A549 (cell line): Measurements from ENCODE around the gene ITPKB. TPM values are rescaled to one million over a fixed set of nuclear protein-coding genes. Genes with fewer than 3 reads are reported as not detected.

ENCODE experiments used
- ATAC-seq, 2 experiments: fragments of 200-7000 bp in 1 of 2; fragments of >200 bp in 1 of 2; cut with Nextera tagmentation in 1 of 2; cut with Tn5 transposase in 1 of 2; 3 replicates each; pipeline versions ENCODE4 v1.8.0 to v1.9.1; 2018 to 2020; ENCODE audit warnings: mild to moderate bottlenecking in 1 of 2, moderate library complexity in 1 of 2
- CTCF ChIA-PET: fragments of 300-600 bp; sonication (Branson Sonifier 250); formaldehyde crosslinking; extraction: SDS; loops from one replicate; lab custom pipeline; 2021; ENCODE audit warnings: antibody characterized with exemption, inconsistent platforms; lab: Yijun Ruan, JAX
- POLR2A ChIA-PET: fragments of 350-600 bp; formaldehyde crosslinking; extraction: SDS; loops from one replicate; lab custom pipeline; 2021; ENCODE audit warnings: antibody characterized with exemption, inconsistent platforms; lab: Yijun Ruan, JAX
- DNase-seq, 2 experiments: peaks; one replicate each; pipeline versions ENCODE4 v3.0.0 to v3.0.0-alpha.2; 2011 to 2016; ENCODE audit warnings: low read depth in 1 of 2, low spot score in 1 of 2
- FAIRE-seq: peaks from 2 replicates; lab custom pipeline; 2011; peaks lifted over from hg19 to GRCh38; lab: Jason Lieb, UNC
- H3K27ac ChIP-seq, 2 experiments: fragments of >200 bp; sonication (Bioruptor Twin); formaldehyde crosslinking; 3 replicates each; pipeline ENCODE4 v1.5.1; 2016 to 2017
- H3K4me1 ChIP-seq: fragments of >200 bp; sonication (Bioruptor Twin); formaldehyde crosslinking; 3 replicates; pipeline ENCODE4 v1.6.1; 2016
- H3K4me2 ChIP-seq: fragments of >200 bp; sonication (Bioruptor Twin); formaldehyde crosslinking; 3 replicates; pipeline ENCODE4 v1.6.1; 2016
- H3K4me3 ChIP-seq: fragments of >200 bp; sonication (Bioruptor Twin); formaldehyde crosslinking; 3 replicates; pipeline ENCODE4 v1.5.1; 2016
- H3K9me3 ChIP-seq: fragments of >200 bp; sonication (Bioruptor Twin); formaldehyde crosslinking; 3 replicates; pipeline ENCODE4 v1.6.1; 2016
- CBX2 ChIP-seq: fragments of 200-600 bp; sonication (generic); IDR thresholded peaks from 2 replicates; pipeline ENCODE4 v1.6.1; 2016; ENCODE audit warnings: low read depth, mild to moderate bottlenecking, borderline replicate concordance
- CBX8 ChIP-seq: fragments of 200-600 bp; sonication (generic); IDR thresholded peaks from 2 replicates; pipeline ENCODE4 v1.6.1; 2016
- CHD4 ChIP-seq: fragments of 200-600 bp; sonication (generic); IDR thresholded peaks from 2 replicates; pipeline ENCODE4 v1.6.1; 2016; ENCODE audit warnings: antibody characterized with exemption, mild to moderate bottlenecking, borderline replicate concordance
- CTCF ChIP-seq: fragments of >200 bp; sonication (Bioruptor Twin); formaldehyde crosslinking; IDR thresholded peaks from 3 replicates; pipeline ENCODE4 v1.5.1; 2016
- EHMT2 ChIP-seq: fragments of 200-600 bp; sonication (generic); IDR thresholded peaks from 2 replicates; pipeline ENCODE4 v1.6.1; 2016; ENCODE audit warnings: antibody characterized with exemption, low read depth, mild to moderate bottlenecking, moderate library complexity
- FOSL2 ChIP-seq, 2 experiments: fragments of 450-650 bp in 1 of 2; fragments of >200 bp in 1 of 2; sonication (Bioruptor Twin) in 1 of 2; formaldehyde crosslinking; IDR thresholded peaks; 2 replicates each; pipeline versions ENCODE4 v1.5.0 to v1.6.1; 2016 to 2020; ENCODE audit warnings: mild to moderate bottlenecking in 1 of 2, moderate library complexity in 1 of 2
- GATA3 ChIP-seq: IDR thresholded peaks from 2 replicates; pipeline ENCODE4 v1.6.1; 2012; ENCODE audit warnings: borderline replicate concordance
- HEYL ChIP-seq: fragments of 250-450 bp; sonication (Bioruptor Pico); IDR thresholded peaks from 2 replicates; pipeline ENCODE4 v1.8.0; 2021; ENCODE audit warnings: mild to moderate bottlenecking, moderate library complexity
- HMGXB4 ChIP-seq: fragments of 250-450 bp; sonication (Bioruptor Pico); IDR thresholded peaks from 2 replicates; pipeline ENCODE4 v1.5.0; 2021; ENCODE audit warnings: mild to moderate bottlenecking, moderate library complexity, borderline replicate concordance
- HOXA7 ChIP-seq: fragments of 250-450 bp; sonication (Bioruptor Pico); IDR thresholded peaks from 2 replicates; pipeline ENCODE4 v1.5.0; 2020; ENCODE audit warnings: mild to moderate bottlenecking, moderate library complexity
- HOXB5 ChIP-seq: fragments of 250-450 bp; sonication (Bioruptor Pico); IDR thresholded peaks from 2 replicates; pipeline ENCODE4 v1.5.0; 2020; ENCODE audit warnings: mild to moderate bottlenecking, moderate library complexity
- KDM1A ChIP-seq: fragments of 200-600 bp; sonication (generic); IDR thresholded peaks from 2 replicates; pipeline ENCODE4 v1.6.1; 2016; ENCODE audit warnings: low read depth, mild to moderate bottlenecking
- NPAS2 ChIP-seq: fragments of 250-450 bp; sonication (Bioruptor Pico); IDR thresholded peaks from 2 replicates; pipeline ENCODE4 v1.8.0; 2022; ENCODE audit warnings: mild to moderate bottlenecking, moderate library complexity, borderline replicate concordance
- POLR2A ChIP-seq: IDR thresholded peaks from 2 replicates; pipeline ENCODE4 v1.6.1; 2012; ENCODE audit warnings: mild to moderate bottlenecking, low read length
- RAD21 ChIP-seq, 2 experiments: fragments of >200 bp in 1 of 2; sonication (Bioruptor Twin) in 1 of 2; formaldehyde crosslinking in 1 of 2; IDR thresholded peaks in 1 of 2; conservative IDR thresholded peaks in 1 of 2; 2 replicates in 1 of 2; 3 replicates in 1 of 2; pipeline ENCODE4 v1.6.1; 2012 to 2018; ENCODE audit warnings: inconsistent platforms in 1 of 2
- RCOR1 ChIP-seq: fragments of 150-350 bp; IDR thresholded peaks from 2 replicates; pipeline ENCODE4 v1.6.1; 2014; ENCODE audit warnings: antibody characterized with exemption, low read length, low read depth
- ZC3H11A ChIP-seq: fragments of 450-650 bp; IDR thresholded peaks from 2 replicates; pipeline ENCODE4 v1.6.1; 2014; ENCODE audit warnings: antibody characterized with exemption, mild to moderate bottlenecking
- WGBS: methylation state at CpG from one replicate; pipeline ENCODE4 v1.1.6; 2017; ENCODE audit errors: missing lambda C conversion rate; 5-methylcytosine and 5-hydroxymethylcytosine counted together
- polyA plus RNA-seq, 4 experiments: library from polyadenylated mRNA; depleted of rRNA in 3 of 4; stranded (reverse); fragments of >200 nt; fragmentation: RNase III in 1 of 4; extraction: RNeasy Plus Mini Kit Qiagen cat#74134 plus additional on column Dnase treatment in 1 of 4; gene quantifications; 2 replicates in 3 of 4; 3 replicates in 1 of 4; pipeline ENCODE4 v1.2.3, GENCODE V29; 2011 to 2017
- TF ChIP-seq, protein P1 (sequence below): fragments of 200-600 bp; sonication (generic); IDR thresholded peaks from 2 replicates; pipeline ENCODE4 v1.6.1; 2016; ENCODE audit warnings: antibody characterized with exemption, mild to moderate bottlenecking, moderate library complexity

The ITPKB gene
- polyA plus RNA-seq, 2 of the 4 experiments (the other 2 are of a cell fraction): 1.7 to 2.8 TPM

- TF ChIP-seq RAD21 (conservative IDR thresholded peaks at IDR 0.05 in 1 of 2, IDR thresholded peaks at IDR 0.05 in 1 of 2): no peak
- TF ChIP-seq GATA3: no peak
- TF ChIP-seq HOXB5: no peak
- TF ChIP-seq EHMT2: no peak
Observed at GRCh38 chr1:226603858-226604559, 135.1 kb downstream of the ITPKB start (continued).

DNA sequence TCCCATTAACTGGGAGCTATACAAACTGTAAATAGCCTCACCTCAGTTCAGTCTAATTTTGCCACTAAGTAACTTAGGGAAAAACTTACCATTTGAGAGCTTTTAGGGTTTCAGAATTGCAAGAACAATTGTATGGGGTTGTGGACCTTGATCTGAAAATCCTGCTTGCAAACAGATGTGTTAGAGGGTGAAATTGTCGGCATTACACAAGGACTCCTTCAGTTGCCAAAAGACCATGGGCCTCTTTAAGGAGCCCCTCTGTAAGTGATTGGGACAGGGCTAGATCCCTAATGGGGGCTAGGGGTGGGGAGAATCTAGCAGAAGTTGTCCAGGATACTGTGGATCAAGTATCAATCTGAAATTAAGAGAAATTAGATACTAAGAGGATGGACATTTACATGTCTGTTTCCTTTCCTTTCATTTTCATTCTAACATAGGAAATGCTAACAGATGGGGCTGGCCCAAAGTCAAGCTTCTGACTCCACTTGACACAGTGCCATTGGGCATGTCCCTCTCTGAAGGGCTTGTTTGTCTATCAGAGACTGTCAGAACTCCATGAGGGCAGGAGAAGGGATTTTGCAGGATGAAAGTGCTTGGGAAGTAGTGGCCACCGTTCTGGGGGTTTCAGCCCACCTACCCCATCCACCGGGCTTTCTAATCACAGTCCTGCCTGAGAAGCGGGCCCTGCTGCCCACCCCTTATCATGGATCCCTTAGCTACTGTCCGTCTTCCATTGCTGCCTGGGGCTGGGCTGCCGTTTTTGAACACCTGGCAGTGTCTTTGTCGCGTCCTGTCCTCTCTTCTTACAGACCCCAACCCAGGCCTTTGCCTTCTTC, 135.8 kb downstream of the ITPKB start:
- no peak for FAIRE-seq
- WGBS: 53% methylated on average over 8 of the region's 8 CpGs

More for the DNA sequence above, 135.8 kb downstream of the ITPKB start:
- no peak for DNase-seq
- ATAC-seq: no peak
- Histone ChIP-seq H3K4me1 (no peaks in the 10 kb centered on the region), H3K9me3 (no peaks in the 10 kb centered on the region), H3K4me3 (no peak overlapping the region), H3K4me2 (no peak overlapping the region), H3K27ac (no peak overlapping the region)
- CTCF ChIA-PET: interaction anchor here (1.0 to 1.4 kb wide), 5 partner anchors 10 to 178 kb away, joined by 3 to 6 read pairs (median 3); no protein-coding TSS in a partner anchor
- TF ChIP-seq HMGXB4 (CRISPR knock-in tag) (no peak), HEYL (CRISPR knock-in tag) (no peak), HOXB5 (no peak), CTCF (no peak), CBX8 (no peak), FOSL2 (IDR thresholded peaks at IDR 0.05) (no peak), FOSL2 (CRISPR knock-in tag; IDR thresholded peaks at IDR 0.05) (no peak), ZC3H11A (no peak), CBX2 (no peak), NPAS2 (CRISPR knock-in tag) (no peak), POLR2A (no peak), HOXA7 (CRISPR knock-in tag) (no peak), CHD4 (no peak), RCOR1 (no peak), KDM1A (no peak)
- TF ChIP-seq, protein P1, sequence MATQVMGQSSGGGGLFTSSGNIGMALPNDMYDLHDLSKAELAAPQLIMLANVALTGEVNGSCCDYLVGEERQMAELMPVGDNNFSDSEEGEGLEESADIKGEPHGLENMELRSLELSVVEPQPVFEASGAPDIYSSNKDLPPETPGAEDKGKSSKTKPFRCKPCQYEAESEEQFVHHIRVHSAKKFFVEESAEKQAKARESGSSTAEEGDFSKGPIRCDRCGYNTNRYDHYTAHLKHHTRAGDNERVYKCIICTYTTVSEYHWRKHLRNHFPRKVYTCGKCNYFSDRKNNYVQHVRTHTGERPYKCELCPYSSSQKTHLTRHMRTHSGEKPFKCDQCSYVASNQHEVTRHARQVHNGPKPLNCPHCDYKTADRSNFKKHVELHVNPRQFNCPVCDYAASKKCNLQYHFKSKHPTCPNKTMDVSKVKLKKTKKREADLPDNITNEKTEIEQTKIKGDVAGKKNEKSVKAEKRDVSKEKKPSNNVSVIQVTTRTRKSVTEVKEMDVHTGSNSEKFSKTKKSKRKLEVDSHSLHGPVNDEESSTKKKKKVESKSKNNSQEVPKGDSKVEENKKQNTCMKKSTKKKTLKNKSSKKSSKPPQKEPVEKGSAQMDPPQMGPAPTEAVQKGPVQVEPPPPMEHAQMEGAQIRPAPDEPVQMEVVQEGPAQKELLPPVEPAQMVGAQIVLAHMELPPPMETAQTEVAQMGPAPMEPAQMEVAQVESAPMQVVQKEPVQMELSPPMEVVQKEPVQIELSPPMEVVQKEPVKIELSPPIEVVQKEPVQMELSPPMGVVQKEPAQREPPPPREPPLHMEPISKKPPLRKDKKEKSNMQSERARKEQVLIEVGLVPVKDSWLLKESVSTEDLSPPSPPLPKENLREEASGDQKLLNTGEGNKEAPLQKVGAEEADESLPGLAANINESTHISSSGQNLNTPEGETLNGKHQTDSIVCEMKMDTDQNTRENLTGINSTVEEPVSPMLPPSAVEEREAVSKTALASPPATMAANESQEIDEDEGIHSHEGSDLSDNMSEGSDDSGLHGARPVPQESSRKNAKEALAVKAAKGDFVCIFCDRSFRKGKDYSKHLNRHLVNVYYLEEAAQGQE: no peak
- POLR2A ChIA-PET: no interaction called here
